ENCODE data around the gene LIX1. TPM values are rescaled to one million over a fixed set of nuclear protein-coding genes. Genes with fewer than 3 reads are reported as not detected.

The LIX1 gene
- total and polyA plus RNA-seq, 2 of the 13 experiments (the other 11 are each of a cell fraction or from before 2014, with no cell fraction given): not detected

GRCh38 chr5:97098922-97099321 is 43.5 kb downstream of the LIX1 start (continued):
- TF ChIP-seq, protein P1, sequence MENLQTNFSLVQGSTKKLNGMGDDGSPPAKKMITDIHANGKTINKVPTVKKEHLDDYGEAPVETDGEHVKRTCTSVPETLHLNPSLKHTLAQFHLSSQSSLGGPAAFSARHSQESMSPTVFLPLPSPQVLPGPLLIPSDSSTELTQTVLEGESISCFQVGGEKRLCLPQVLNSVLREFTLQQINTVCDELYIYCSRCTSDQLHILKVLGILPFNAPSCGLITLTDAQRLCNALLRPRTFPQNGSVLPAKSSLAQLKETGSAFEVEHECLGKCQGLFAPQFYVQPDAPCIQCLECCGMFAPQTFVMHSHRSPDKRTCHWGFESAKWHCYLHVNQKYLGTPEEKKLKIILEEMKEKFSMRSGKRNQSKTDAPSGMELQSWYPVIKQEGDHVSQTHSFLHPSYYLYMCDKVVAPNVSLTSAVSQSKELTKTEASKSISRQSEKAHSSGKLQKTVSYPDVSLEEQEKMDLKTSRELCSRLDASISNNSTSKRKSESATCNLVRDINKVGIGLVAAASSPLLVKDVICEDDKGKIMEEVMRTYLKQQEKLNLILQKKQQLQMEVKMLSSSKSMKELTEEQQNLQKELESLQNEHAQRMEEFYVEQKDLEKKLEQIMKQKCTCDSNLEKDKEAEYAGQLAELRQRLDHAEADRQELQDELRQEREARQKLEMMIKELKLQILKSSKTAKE (CRISPR knock-in tag; IDR thresholded peaks at IDR 0.05; ENCODE audit: borderline replicate concordance): no peak
- TF ChIP-seq NCOA2 (CRISPR knock-in tag; IDR thresholded peaks at IDR 0.05) (no peak), TMF1 (CRISPR knock-in tag; IDR thresholded peaks at IDR 0.05; ENCODE audit: low read depth) (no peak)
- TF ChIP-seq, protein P2, sequence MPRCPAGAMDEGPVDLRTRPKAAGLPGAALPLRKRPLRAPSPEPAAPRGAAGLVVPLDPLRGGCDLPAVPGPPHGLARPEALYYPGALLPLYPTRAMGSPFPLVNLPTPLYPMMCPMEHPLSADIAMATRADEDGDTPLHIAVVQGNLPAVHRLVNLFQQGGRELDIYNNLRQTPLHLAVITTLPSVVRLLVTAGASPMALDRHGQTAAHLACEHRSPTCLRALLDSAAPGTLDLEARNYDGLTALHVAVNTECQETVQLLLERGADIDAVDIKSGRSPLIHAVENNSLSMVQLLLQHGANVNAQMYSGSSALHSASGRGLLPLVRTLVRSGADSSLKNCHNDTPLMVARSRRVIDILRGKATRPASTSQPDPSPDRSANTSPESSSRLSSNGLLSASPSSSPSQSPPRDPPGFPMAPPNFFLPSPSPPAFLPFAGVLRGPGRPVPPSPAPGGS (CRISPR knock-in tag; IDR thresholded peaks at IDR 0.05): no peak

DNA sequence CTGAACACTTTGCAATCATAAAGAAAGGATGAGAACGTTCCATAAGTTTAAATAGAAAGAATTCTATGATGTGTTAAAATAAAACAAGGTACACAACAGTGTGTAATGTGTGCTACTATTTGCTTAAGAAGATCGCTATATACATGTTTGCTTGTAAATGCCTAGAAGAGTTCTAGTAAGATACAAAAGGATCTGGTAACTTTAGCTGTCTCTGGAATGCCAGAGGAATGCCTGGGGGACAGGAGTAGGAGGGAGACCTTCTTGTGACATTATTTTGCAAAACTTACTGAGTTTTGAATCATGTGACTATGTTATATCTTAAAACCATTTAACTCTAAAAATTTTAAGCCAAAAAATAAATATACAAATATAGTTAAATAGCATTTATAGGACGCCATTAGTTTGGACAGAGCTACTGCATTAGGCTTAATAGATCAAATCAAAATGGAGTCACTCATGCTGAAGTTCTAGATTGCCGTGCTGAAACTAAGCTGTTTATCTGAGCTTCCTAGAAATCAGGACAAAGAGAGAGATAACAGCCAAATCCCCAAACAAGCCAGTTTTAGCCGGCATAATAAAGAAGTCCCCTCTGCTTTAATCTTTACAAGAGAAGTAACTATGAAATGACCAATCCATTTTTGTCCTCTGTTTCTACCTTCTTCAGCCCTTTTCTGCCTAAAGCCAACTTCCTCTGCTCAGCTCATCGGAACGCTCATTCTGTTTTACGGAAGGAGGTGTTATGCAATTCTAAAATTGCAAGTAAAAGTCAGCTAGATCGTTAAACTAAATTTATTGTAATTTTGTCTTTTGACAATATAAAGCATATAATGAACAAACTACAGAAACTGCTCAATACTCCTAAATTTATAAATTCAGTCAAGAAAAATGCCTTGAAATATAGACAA is 44.8 kb downstream of the LIX1 start:
- in situ Hi-C loops (cut with HindIII; ENCODE audit: extremely low pct_ligation_motif_present, low pct_unique_long_range_greater_than_20kb) (no loop called here), intact Hi-C loops (cut with micrococcal nuclease; ENCODE audit: unreplicated experiment) (no loop called here)
- BruUV-seq (replicated peaks): no TSS peak

More for the DNA sequence above, 44.8 kb downstream of the LIX1 start:
- no peak overlapping the region for H3K9ac ChIP-seq (ENCODE audit: insufficient read depth, low read depth, low read length)
- DNase-seq (ENCODE audit: low spot score) (no peak), ATAC-seq (no peak), FAIRE-seq (no peak)
- H3K4me2 ChIP-seq (ENCODE audit: low read depth, low read length): no peak overlapping the region
- POLR2A ChIA-PET: no interaction called here
- no peaks in the 10 kb centered on the region for H3K4me1 ChIP-seq (ENCODE audit: insufficient read depth, low read length)
- H2AFZ ChIP-seq (ENCODE audit: low read length): no peak overlapping the region
- WGBS (ENCODE audit: low lambda C conversion rate): 40% methylated on average over 9 of the region's 9 CpGs
- no peaks in the 10 kb centered on the region for H3K36me3 ChIP-seq (replicated peaks in 1 of 2; ENCODE audit: control insufficient read depth in 1 of 2, insufficient read depth in 2 of 2, low read length in 2 of 2)
- no peaks in the 10 kb centered on the region for H3K9me3 ChIP-seq (ENCODE audit: low read length)
- CTCF ChIA-PET (ENCODE audit: low intra/inter-chr PET ratio, low total read pairs): no interaction called here
- no peak overlapping the region for H3K27ac ChIP-seq (ENCODE audit: extremely low read length, insufficient read depth, low read length)
- no peaks in the 10 kb centered on the region for H3K79me2 ChIP-seq (ENCODE audit: insufficient read depth, low read length)
- no peaks in the 10 kb centered on the region for H4K20me1 ChIP-seq (ENCODE audit: insufficient read depth, low read length)
- no peak for TF ChIP-seq SKI (IDR thresholded peaks at IDR 0.05; ENCODE audit: partially characterized antibody)
- TF ChIP-seq KLF9 (CRISPR knock-in tag; IDR thresholded peaks at IDR 0.05; ENCODE audit: low read depth): no peak
- TF ChIP-seq ZEB1 (IDR thresholded peaks at IDR 0.05; ENCODE audit: insufficient replicate concordance, low read depth): no peak
- no peak overlapping the region for H3K4me3 ChIP-seq (replicated peaks in 1 of 3; ENCODE audit: insufficient read depth in 1 of 3, low read depth in 2 of 3, low read length in 3 of 3)
- H3K27me3 ChIP-seq (ENCODE audit: control insufficient read depth in 1 of 2, insufficient read depth in 2 of 2, low read length in 2 of 2): peaks cover 0 to 2% of the 10 kb centered on the region in 2 experiments; a peak in 1 of 5 replicates
